ENCODE data around the gene TAF15.
A peak's percentile ranks its signal among the peaks of the same experiment; 100 is the strongest.

Gene TAF15

GRCh38 chr17:35765756-35766488 lies 43.4 kb upstream of the TAF15 start:
- TF ChIP-seq CTCF (IDR thresholded peaks at IDR 0.05; ENCODE audit: borderline replicate concordance, control extremely low read depth, extremely low read depth, insufficient read depth, missing control alignments) = no peak
- no peak for DNase-seq (ENCODE audit: low spot score)
- in situ Hi-C loops (cut with MboI; ENCODE audit: low sequenced_read_pairs, unreplicated experiment) = no loop called here

GRCh38 chr17:35766489-35766877 lies 42.8 kb upstream of the TAF15 start:
- in situ Hi-C loops (cut with MboI; ENCODE audit: low sequenced_read_pairs, unreplicated experiment) = no loop called here
- no peak for TF ChIP-seq CTCF (IDR thresholded peaks at IDR 0.05; ENCODE audit: borderline replicate concordance, control extremely low read depth, extremely low read depth, insufficient read depth, missing control alignments)
- no peak for DNase-seq (ENCODE audit: low spot score)

- TF ChIP-seq CTCF (IDR thresholded peaks at IDR 0.05; ENCODE audit: borderline replicate concordance, control extremely low read depth, extremely low read depth, insufficient read depth, missing control alignments) = peak; percentile 34
- in situ Hi-C loops (cut with MboI; ENCODE audit: low sequenced_read_pairs, unreplicated experiment) = no loop called here
These were observed 42.3 kb upstream of the TAF15 start for GRCh38 chr17:35766903-35767510.

GRCh38 chr17:35768797-35769196 lies 40.5 kb upstream of the TAF15 start:
- in situ Hi-C loops (cut with MboI; ENCODE audit: low sequenced_read_pairs, unreplicated experiment) = no loop called here
- TF ChIP-seq CTCF (IDR thresholded peaks at IDR 0.05; ENCODE audit: borderline replicate concordance, control extremely low read depth, extremely low read depth, insufficient read depth, missing control alignments) = no peak
- DNase-seq (ENCODE audit: low spot score) = no peak

More at GRCh38 chr17:35766903-35767510, 42.3 kb upstream of the TAF15 start:
- peak; percentile 72 for DNase-seq (ENCODE audit: low spot score)

GRCh38 chr17:35769895-35770486 lies 39.3 kb upstream of the TAF15 start:
- in situ Hi-C loops (cut with MboI; ENCODE audit: low sequenced_read_pairs, unreplicated experiment) = no loop called here
- no peak for DNase-seq (ENCODE audit: low spot score)
- TF ChIP-seq CTCF (IDR thresholded peaks at IDR 0.05; ENCODE audit: borderline replicate concordance, control extremely low read depth, extremely low read depth, insufficient read depth, missing control alignments) = no peak

- no peak for TF ChIP-seq CTCF (IDR thresholded peaks at IDR 0.05; ENCODE audit: borderline replicate concordance, control extremely low read depth, extremely low read depth, insufficient read depth, missing control alignments)
- in situ Hi-C loops (cut with MboI; ENCODE audit: low sequenced_read_pairs, unreplicated experiment) = no loop called here
These were observed 36.2 kb upstream of the TAF15 start for GRCh38 chr17:35773129-35773528.

More at GRCh38 chr17:35773129-35773528, 36.2 kb upstream of the TAF15 start:
- DNase-seq (ENCODE audit: low spot score) = no peak
